ENCODE results near the gene CR1L.
"Not testable (repeated sequence)": the region's sequence is repeated elsewhere in the genome, so short reads cannot be mapped to it uniquely, and the experiment has no call there.

- TF ChIP-seq CTCF, POLR2A, EP300 (IDR thresholded peaks at IDR 0.05): not testable (repeated sequence)
Measured at GRCh38 chr1:207661420-207661819, 16.5 kb downstream of the CR1L start.

Data from gastroesophageal sphincter (tissue), 3 donors.